Lower lobe of right lung (tissue), 2 donors: ENCODE results near the gene POLR2M. TPM values are rescaled to one million over a fixed set of nuclear protein-coding genes. Genes with fewer than 3 reads are reported as not detected.

Experiments
- ATAC-seq, 2 donors: fragments of 200-7000 bp; cut with Tn5 transposase; one replicate each; pipeline ENCODE4 v1.9.1; 2020 to 2022; ENCODE audit warnings: mild to moderate bottlenecking in 2 of 2, moderate library complexity in 2 of 2
- DNase-seq: peaks from one replicate; pipeline ENCODE4 v3.0.0-alpha.2; 2020
- H3K27ac ChIP-seq: fragments of 200-600 bp; one replicate; pipeline ENCODE4 v1.8.0; 2022
- H3K27me3 ChIP-seq: fragments of 200-600 bp; one replicate; pipeline ENCODE4 v1.8.0; 2022; ENCODE audit warnings: low read depth
- H3K36me3 ChIP-seq: fragments of 200-600 bp; one replicate; pipeline ENCODE4 v1.8.0; 2022; ENCODE audit warnings: mild to moderate bottlenecking
- H3K4me1 ChIP-seq: fragments of 200-600 bp; one replicate; pipeline ENCODE4 v1.8.0; 2022
- H3K4me3 ChIP-seq: fragments of 200-600 bp; one replicate; pipeline ENCODE4 v1.8.0; 2022; ENCODE audit warnings: mild to moderate bottlenecking
- H3K9me3 ChIP-seq: fragments of 200-600 bp; one replicate; pipeline ENCODE4 v1.8.0; 2022
- intact Hi-C: fragments of 100-400 bp; cut with DNase I; formaldehyde crosslinking; loops from one replicate; pipeline ENCODE4 v1.11.0; 2022
- long read RNA-seq: library from polyadenylated mRNA; unstranded; transcript quantifications from one replicate; pipeline ENCODE4 v2.0.0, GENCODE V29; 2021
- total RNA-seq: library from RNA; stranded (reverse); fragmentation: NEBNext Ultra II Directional; extraction: Animal tissue kit (Norgen Biotek cat#: 25700); gene quantifications from one replicate; pipeline ENCODE4 v1.2.1, GENCODE V29; 2021
- TF ChIP-seq, protein P1 (sequence below): fragments of 200-600 bp; IDR thresholded peaks from one replicate; pipeline ENCODE4 v1.8.0; 2022; ENCODE audit warnings: antibody characterized with exemption, mild to moderate bottlenecking
- donor health status: DM: no; HTN: yes; CAD: no; lungs with severe emphysema.

POLR2M gene
- 58.3 TPM for total RNA-seq
- long read RNA-seq, full-length matches to known transcripts = 56 of 62 reads
- long read RNA-seq, partial matches to known transcripts = 3 of 62 reads
- long read RNA-seq, other reads (novel, unspliced or antisense) = 3 of 62 reads

- Histone ChIP-seq H3K27ac (peak within 1 kb of the TSS; percentile 95), H3K4me3 (peak within 1 kb of the TSS; percentile 75), H3K4me1 (peaks cover 29% of the 10 kb centered on the region), H3K9me3 (no peaks in the 10 kb centered on the region), H3K36me3 (peaks cover 30% of the 10 kb centered on the region), H3K27me3 (no peaks in the 10 kb centered on the region)
- ATAC-seq = peak; percentile 97 to 98
- TF ChIP-seq, protein P1, sequence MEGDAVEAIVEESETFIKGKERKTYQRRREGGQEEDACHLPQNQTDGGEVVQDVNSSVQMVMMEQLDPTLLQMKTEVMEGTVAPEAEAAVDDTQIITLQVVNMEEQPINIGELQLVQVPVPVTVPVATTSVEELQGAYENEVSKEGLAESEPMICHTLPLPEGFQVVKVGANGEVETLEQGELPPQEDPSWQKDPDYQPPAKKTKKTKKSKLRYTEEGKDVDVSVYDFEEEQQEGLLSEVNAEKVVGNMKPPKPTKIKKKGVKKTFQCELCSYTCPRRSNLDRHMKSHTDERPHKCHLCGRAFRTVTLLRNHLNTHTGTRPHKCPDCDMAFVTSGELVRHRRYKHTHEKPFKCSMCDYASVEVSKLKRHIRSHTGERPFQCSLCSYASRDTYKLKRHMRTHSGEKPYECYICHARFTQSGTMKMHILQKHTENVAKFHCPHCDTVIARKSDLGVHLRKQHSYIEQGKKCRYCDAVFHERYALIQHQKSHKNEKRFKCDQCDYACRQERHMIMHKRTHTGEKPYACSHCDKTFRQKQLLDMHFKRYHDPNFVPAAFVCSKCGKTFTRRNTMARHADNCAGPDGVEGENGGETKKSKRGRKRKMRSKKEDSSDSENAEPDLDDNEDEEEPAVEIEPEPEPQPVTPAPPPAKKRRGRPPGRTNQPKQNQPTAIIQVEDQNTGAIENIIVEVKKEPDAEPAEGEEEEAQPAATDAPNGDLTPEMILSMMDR = no peak
- intact Hi-C loops = no loop called here
- DNase-seq = peak; percentile 96
These were observed at the start of gene POLR2M for GRCh38 chr15:57706405-57707209. POLR2M (plus strand) TSS chr15:57706714; CDS start chr15:57706843, 129 bp downstream.

DNA sequence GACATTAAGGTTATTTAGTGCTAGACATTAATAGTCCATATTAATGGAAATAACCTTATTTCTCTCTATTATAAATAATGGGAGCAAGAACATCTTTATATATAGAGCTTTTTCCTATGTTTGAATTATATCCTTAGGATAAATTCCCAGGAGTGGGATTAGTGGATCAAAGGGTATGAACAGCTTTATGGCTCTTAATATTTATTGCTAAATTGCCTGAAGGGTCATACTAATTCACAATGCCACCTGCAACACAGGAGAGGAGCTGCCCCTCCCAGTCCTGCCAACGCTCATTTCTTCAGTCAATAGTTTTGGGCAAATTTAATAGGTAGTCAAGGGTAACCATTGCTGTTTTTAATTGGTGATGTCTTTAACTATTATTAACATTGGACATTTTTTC, 48.9 kb upstream of the POLR2M start:
- Histone ChIP-seq H3K27ac (no peak overlapping the region), H3K27me3 (no peaks in the 10 kb centered on the region), H3K9me3 (no peaks in the 10 kb centered on the region), H3K36me3 (no peaks in the 10 kb centered on the region), H3K4me1 (no peaks in the 10 kb centered on the region), H3K4me3 (no peak overlapping the region)
- no peak for ATAC-seq
- intact Hi-C loops = no loop called here
- no peak for DNase-seq
- TF ChIP-seq, protein P1 = no peak

DNA sequence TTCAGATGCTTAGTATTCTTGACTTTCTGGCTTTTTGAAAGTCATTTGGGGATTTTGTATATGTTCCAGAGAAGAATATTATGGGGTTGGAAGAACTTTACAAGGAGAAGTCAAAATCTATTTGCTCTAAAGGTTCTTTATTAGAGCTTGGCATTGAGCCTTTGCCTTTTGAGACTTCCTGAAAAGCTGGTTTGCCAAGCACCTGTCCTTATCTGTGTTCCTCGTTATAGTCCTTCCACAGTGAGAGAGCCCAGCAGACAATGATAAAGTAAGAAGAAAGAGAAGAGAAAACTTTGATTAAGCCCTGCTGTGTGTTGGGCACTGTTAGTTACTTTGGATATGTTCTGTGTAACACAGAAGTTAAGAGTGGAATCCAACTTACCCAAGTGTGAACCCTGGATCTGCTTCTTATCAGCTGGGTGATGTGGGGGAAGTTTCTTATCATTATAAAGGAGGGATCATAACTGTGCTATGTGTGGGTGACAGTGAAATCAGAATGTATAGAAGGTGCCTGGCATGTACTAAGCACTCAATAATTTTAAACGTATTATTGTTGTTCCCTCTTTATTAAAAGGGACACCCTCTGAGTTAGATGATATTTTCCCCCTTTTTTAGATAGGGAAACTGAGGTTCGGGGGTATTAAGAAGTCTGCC, 44.3 kb upstream of the POLR2M start:
- H3K4me3 ChIP-seq = no peak overlapping the region
- H3K27me3 ChIP-seq = no peaks in the 10 kb centered on the region
- H3K27ac ChIP-seq = no peak overlapping the region
- no peaks in the 10 kb centered on the region for H3K36me3 ChIP-seq
- ATAC-seq (no peak), DNase-seq (no peak)
- TF ChIP-seq, protein P1 = no peak
- H3K4me1 ChIP-seq = no peaks in the 10 kb centered on the region
- intact Hi-C loops = no loop called here
- H3K9me3 ChIP-seq = no peaks in the 10 kb centered on the region

GRCh38 chr15:57662802-57663201, 43.7 kb upstream of the POLR2M start:
- Histone ChIP-seq H3K27me3 (no peaks in the 10 kb centered on the region), H3K36me3 (no peaks in the 10 kb centered on the region), H3K9me3 (no peaks in the 10 kb centered on the region), H3K27ac (no peak overlapping the region), H3K4me3 (no peak overlapping the region), H3K4me1 (peaks cover 5% of the 10 kb centered on the region)
- TF ChIP-seq, protein P1 = no peak
- intact Hi-C loops = no loop called here
- DNase-seq = no peak
- no peak for ATAC-seq

GRCh38 chr15:57663262-57663661, 43.3 kb upstream of the POLR2M start:
- ATAC-seq (no peak), DNase-seq (no peak)
- Histone ChIP-seq H3K9me3 (no peaks in the 10 kb centered on the region), H3K4me1 (peaks cover 9% of the 10 kb centered on the region), H3K27ac (no peak overlapping the region), H3K4me3 (no peak overlapping the region), H3K36me3 (no peaks in the 10 kb centered on the region), H3K27me3 (no peaks in the 10 kb centered on the region)
- TF ChIP-seq, protein P1 = no peak
- intact Hi-C loops = no loop called here
